PFSK-1 (cell line): ENCODE measurements around the gene DBF4B.

Source experiments
- FOXP2 ChIP-seq: optimal IDR thresholded peaks from 2 replicates; pipeline ENCODE3; 2011; ENCODE audit warnings: borderline replicate concordance, control low read depth, inconsistent platforms; ENCODE audit not compliant: insufficient read depth; ENCODE audit errors: extremely low read length, extremely low read depth
- POLR2AphosphoS5 ChIP-seq: IDR thresholded peaks from 2 replicates; pipeline ENCODE4 v1.6.1; 2012; ENCODE audit warnings: low read depth, mild to moderate bottlenecking, control low read depth, low read length, moderate library complexity
- REST ChIP-seq, 2 experiments: IDR thresholded peaks; 2 replicates each; pipeline versions ENCODE4 v1.6.1 to v1.8.0; 2011 to 2012; ENCODE audit warnings: low read depth in 2 of 2, low read length in 2 of 2, control low read depth in 1 of 2, inconsistent platforms in 1 of 2, mild to moderate bottlenecking in 1 of 2, moderate library complexity in 1 of 2; ENCODE audit not compliant: insufficient read depth in 1 of 2
- SIN3A ChIP-seq: IDR thresholded peaks from 2 replicates; pipeline ENCODE4 v1.6.1; 2012; ENCODE audit warnings: mild to moderate bottlenecking, low read length, moderate library complexity, borderline replicate concordance; ENCODE audit not compliant: insufficient read depth
- TAF1 ChIP-seq: IDR thresholded peaks from 2 replicates; pipeline ENCODE4 v1.6.1; 2012; ENCODE audit warnings: low read length, control low read depth, borderline replicate concordance; ENCODE audit not compliant: insufficient read depth

GRCh38 chr17:44775838-44776621 is 67.6 kb downstream of the DBF4B start:
- TF ChIP-seq SIN3A (no peak), TAF1 (no peak), POLR2AphosphoS5 (no peak; the same call in 1 of the 2 replicates), REST (IDR thresholded peaks at IDR 0.05; ENCODE audit: insufficient read depth in 1 of 2, low read depth in 2 of 2, low read length in 2 of 2) (no peak), FOXP2 (no peak)
